ENCODE data around the gene TTF2.

The TTF2 gene

GRCh38 chr1:117037802-117038201 is 22.3 kb upstream of the TTF2 start:
- DNase-seq (ENCODE audit: low read depth, low spot score), result no peak
- TF ChIP-seq, protein P1, sequence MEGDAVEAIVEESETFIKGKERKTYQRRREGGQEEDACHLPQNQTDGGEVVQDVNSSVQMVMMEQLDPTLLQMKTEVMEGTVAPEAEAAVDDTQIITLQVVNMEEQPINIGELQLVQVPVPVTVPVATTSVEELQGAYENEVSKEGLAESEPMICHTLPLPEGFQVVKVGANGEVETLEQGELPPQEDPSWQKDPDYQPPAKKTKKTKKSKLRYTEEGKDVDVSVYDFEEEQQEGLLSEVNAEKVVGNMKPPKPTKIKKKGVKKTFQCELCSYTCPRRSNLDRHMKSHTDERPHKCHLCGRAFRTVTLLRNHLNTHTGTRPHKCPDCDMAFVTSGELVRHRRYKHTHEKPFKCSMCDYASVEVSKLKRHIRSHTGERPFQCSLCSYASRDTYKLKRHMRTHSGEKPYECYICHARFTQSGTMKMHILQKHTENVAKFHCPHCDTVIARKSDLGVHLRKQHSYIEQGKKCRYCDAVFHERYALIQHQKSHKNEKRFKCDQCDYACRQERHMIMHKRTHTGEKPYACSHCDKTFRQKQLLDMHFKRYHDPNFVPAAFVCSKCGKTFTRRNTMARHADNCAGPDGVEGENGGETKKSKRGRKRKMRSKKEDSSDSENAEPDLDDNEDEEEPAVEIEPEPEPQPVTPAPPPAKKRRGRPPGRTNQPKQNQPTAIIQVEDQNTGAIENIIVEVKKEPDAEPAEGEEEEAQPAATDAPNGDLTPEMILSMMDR (IDR thresholded peaks at IDR 0.05; ENCODE audit: insufficient read depth, low read length, missing control alignments), result no peak
- CTCF ChIA-PET, result no interaction called here
- POLR2A ChIA-PET, result no interaction called here
- no peak overlapping the region for H3K4me3 ChIP-seq (ENCODE audit: low read depth, low read length)

DNA sequence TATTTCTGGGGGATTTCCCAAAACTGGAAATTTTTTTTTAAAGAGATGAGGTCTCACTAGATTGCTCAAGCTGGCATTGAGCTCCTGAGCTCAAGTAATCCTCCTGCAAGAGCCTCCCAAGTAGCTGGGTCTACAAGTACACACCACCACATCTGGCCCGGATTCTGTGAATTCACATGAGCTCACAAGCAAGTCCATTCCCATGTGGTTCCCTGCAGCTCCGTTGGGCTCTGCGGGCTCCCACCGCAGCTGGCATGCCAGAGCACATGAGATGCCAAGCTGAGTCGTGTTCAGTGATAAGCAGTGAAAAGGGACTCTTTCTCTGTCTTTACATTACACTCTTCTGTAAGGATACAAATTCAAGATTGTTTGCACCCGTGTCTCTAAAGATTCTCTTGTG is 21.9 kb upstream of the TTF2 start:
- H3K4me3 ChIP-seq (ENCODE audit: low read depth, low read length), result no peak overlapping the region
- ChIA-PET CTCF (no interaction called here), POLR2A (no interaction called here)
- DNase-seq (ENCODE audit: low read depth, low spot score), result no peak
- TF ChIP-seq, protein P1 (IDR thresholded peaks at IDR 0.05; ENCODE audit: insufficient read depth, low read length, missing control alignments), result no peak

- no peak for DNase-seq (ENCODE audit: low read depth, low spot score)
- H3K4me3 ChIP-seq (ENCODE audit: low read depth, low read length), result no peak overlapping the region
- POLR2A ChIA-PET, result no interaction called here
- TF ChIP-seq, protein P1 (IDR thresholded peaks at IDR 0.05; ENCODE audit: insufficient read depth, low read length, missing control alignments), result no peak
- CTCF ChIA-PET, result interaction anchor here (1.0 to 1.8 kb wide), 2 partner anchors 12 to 307 kb away, joined by 5 read pairs; no protein-coding TSS in a partner anchor
These were observed 15.9 kb upstream of the TTF2 start for GRCh38 chr1:117044217-117044616.

DNA sequence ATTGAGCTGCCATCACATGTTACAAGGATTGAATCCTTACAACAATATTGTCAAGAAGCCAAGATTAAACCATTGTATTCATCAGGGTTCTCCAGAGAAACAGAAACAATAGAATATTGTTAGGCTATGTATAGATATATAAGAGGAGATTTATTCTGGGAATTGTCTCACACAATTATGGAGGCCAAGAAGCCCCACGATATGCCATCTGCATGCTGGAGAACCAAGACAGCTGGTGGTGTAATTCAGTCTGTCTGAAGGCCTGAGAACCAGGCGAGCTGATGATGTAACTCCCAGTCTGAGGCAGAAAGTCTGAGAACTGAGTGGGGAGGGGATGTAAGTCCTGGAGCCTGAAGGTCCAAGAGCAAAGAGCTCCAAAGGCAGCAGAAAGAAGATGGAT is 14.5 kb upstream of the TTF2 start:
- TF ChIP-seq, protein P1 (IDR thresholded peaks at IDR 0.05; ENCODE audit: insufficient read depth, low read length, missing control alignments), result no peak
- ChIA-PET CTCF (interaction anchor here (1.4 to 1.8 kb wide), 2 partner anchors 11 to 471 kb away, joined by 3 to 5 read pairs; no protein-coding TSS in a partner anchor), POLR2A (no interaction called here)
- DNase-seq (ENCODE audit: low read depth, low spot score), result no peak
- H3K4me3 ChIP-seq (ENCODE audit: low read depth, low read length), result no peak overlapping the region

GRCh38 chr1:117046781-117047180 is 13.3 kb upstream of the TTF2 start:
- H3K4me3 ChIP-seq (ENCODE audit: low read depth, low read length), result no peak overlapping the region
- TF ChIP-seq, protein P1 (IDR thresholded peaks at IDR 0.05; ENCODE audit: insufficient read depth, low read length, missing control alignments), result no peak
- CTCF ChIA-PET, result no interaction called here
- DNase-seq (ENCODE audit: low read depth, low spot score), result no peak
- POLR2A ChIA-PET, result no interaction called here

DNA sequence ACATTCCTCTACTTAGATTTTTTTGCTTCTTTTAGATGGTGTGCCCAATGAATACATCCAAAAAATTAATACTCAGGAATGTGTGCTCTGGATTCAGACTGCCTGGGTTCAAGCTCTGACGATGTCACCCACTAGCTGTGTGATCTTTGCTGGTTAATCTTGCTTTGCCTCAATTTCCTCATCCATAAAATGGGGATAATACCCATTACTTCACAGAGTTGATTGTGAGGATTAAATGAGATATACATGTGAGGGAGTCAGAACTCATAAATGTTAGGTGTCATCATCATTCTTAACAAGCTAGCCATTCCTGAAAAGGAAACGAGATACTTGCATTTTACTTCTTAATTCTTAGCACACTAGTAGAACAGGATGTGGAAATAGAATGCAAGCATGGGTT is 12.9 kb upstream of the TTF2 start:
- CTCF ChIA-PET, result no interaction called here
- no peak for DNase-seq (ENCODE audit: low read depth, low spot score)
- H3K4me3 ChIP-seq (ENCODE audit: low read depth, low read length), result no peak overlapping the region
- POLR2A ChIA-PET, result no interaction called here
- TF ChIP-seq, protein P1 (IDR thresholded peaks at IDR 0.05; ENCODE audit: insufficient read depth, low read length, missing control alignments), result no peak
